ENCODE results near the gene PANK4. TPM values are rescaled to one million over a fixed set of nuclear protein-coding genes. Genes with fewer than 3 reads are reported as not detected.
"Not testable (repeated sequence)": the region's sequence is repeated elsewhere in the genome, so short reads cannot be mapped to it uniquely, and the experiment has no call there.

The PANK4 gene
- total and polyA plus RNA-seq, 4 donors, result 6.2 to 26.8 (median 12.6) TPM

DNA sequence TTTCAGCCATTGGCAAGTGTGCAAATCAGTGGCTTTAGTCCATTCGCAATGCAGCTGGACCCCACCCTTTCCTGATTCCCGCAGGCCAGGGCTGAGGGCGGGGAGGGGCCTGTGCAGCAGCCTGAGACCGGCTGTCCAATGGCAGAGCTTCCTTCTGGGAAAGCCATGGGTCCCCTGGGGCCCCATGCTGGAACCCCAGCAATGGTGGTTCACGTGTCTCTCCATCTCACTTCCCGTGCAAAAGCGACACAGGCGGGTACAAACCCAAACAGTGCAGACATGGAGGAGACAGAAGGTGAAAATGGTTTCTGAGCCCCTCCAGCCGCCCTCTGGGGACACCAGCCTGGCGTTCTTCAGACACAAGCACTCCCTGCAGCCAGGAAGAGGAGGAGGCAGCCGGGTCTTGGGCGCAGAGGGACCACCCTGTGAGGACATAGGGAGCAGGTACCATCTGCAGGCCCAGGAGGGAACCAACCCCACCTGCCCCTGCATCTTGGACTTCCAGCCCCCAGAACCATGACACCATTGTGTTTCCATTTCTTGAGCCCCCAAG is 24.0 kb upstream of the PANK4 start:
- H3K4me1 ChIP-seq (ENCODE audit: control insufficient read depth in 4 of 4, insufficient read depth in 4 of 4, low read length in 3 of 4), result peaks cover 13 to 46% (median 30%) of the 10 kb centered on the region in 4 donors
- not testable (repeated sequence) for H3K36me3 ChIP-seq (ENCODE audit: control insufficient read depth in 4 of 4, insufficient read depth in 3 of 4, low read depth in 1 of 4, low read length in 3 of 4); H3K27ac ChIP-seq (ENCODE audit: low read depth in 1 of 2, low read length in 2 of 2); DNase-seq (ENCODE audit: low spot score); H3K27me3 ChIP-seq (ENCODE audit: control insufficient read depth in 4 of 4, insufficient read depth in 4 of 4, low read length in 3 of 4); H3K9ac ChIP-seq (ENCODE audit: low read depth in 1 of 2, low read length in 2 of 2); H3K9me3 ChIP-seq (ENCODE audit: control insufficient read depth in 4 of 4, low read length in 3 of 4); H3K4me3 ChIP-seq (ENCODE audit: low read depth in 1 of 3, low read length in 3 of 3)
- 78% methylated on average over 11 of the region's 12 CpGs for WGBS

DNA sequence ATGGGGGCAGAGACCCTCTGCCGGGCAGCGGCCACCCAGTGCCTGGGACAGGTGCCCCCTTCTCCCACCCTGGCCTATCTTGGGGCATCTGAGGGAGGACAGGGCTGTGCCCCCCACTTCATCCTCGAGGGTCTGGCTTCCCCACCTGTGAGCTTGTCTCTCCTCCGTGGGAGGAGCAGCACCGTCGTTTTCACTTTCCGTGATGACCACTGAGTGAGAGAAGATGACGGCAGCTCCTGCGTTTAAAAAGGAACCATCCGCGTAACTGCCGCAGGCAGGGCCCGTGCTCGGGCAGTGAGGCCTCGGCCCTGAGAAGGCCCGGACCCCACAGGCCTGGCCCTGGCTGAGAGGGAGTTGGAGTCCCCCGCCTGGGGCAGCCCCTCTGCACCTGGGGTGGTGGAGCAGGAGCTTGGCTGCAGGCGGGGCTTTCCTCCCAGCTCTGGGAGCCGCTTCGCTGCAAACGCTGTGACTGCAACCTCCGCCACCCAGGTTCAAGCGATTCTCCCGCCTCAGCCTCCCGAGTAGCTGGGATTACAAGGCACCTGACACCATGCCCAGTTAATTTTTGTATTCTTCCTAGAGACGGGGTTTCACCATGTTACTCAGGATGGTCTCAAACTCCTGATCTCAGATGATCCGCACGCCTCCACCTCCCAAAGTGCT is 23.1 kb upstream of the PANK4 start:
- H3K36me3 ChIP-seq (ENCODE audit: control insufficient read depth in 4 of 4, insufficient read depth in 3 of 4, low read depth in 1 of 4, low read length in 3 of 4); H3K9me3 ChIP-seq (ENCODE audit: control insufficient read depth in 4 of 4, low read length in 3 of 4); DNase-seq (ENCODE audit: low spot score); H3K4me3 ChIP-seq (ENCODE audit: low read depth in 1 of 3, low read length in 3 of 3); H3K27me3 ChIP-seq (ENCODE audit: control insufficient read depth in 4 of 4, insufficient read depth in 4 of 4, low read length in 3 of 4): not testable (repeated sequence)
- Histone ChIP-seq H3K27ac (ENCODE audit: low read depth in 1 of 2, low read length in 2 of 2) (peak overlapping the region; percentile 96 to 99), H3K4me1 (ENCODE audit: control insufficient read depth in 4 of 4, insufficient read depth in 4 of 4, low read length in 3 of 4) (peaks cover 13 to 40% (median 26%) of the 10 kb centered on the region in 4 donors), H3K9ac (ENCODE audit: low read depth in 1 of 2, low read length in 2 of 2) (peak overlapping the region; percentile 68 to 96)
- 86% methylated on average over 25 of the region's 28 CpGs for WGBS

DNA sequence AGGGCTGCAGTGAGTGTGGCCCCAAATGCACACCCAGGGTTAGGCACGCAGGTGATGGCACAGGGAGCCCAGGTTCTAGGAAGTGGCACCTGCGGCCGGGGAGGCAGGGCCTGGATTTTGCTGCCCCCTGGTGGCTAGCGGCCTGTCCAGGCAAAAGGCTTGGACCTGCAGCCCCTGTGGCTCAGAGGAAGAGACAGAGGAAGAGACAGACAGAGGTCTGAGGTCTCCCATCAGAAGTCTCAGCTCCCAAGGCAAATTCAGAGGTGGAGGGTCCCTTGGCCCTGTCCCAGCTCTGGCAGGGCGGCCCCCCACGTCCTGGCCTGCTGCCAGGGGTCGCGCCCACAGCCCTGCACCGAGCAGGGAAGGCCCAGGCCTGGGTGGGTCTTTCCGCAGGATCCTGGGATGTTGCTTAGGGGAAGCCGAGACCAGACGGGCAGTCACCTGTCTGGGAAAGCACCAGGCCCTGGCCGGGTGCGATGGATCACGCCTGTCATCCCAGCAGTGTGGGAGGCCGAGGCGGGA is 21.7 kb upstream of the PANK4 start:
- Histone ChIP-seq H3K27me3 (ENCODE audit: control insufficient read depth in 4 of 4, insufficient read depth in 4 of 4, low read length in 3 of 4) (no peaks in the 10 kb centered on the region), H3K4me1 (ENCODE audit: control insufficient read depth in 4 of 4, insufficient read depth in 4 of 4, low read length in 3 of 4) (peaks cover 13 to 49% (median 29%) of the 10 kb centered on the region in 4 donors), H3K9me3 (ENCODE audit: control insufficient read depth in 4 of 4, low read length in 3 of 4) (no peaks in the 10 kb centered on the region), H3K27ac (ENCODE audit: low read depth in 1 of 2, low read length in 2 of 2) (peak overlapping the region; percentile 96 to 99), H3K36me3 (ENCODE audit: control insufficient read depth in 4 of 4, insufficient read depth in 3 of 4, low read depth in 1 of 4, low read length in 3 of 4) (no peaks in the 10 kb centered on the region), H3K4me3 (ENCODE audit: low read depth in 1 of 3, low read length in 3 of 3) (peak overlapping the region in 1 of 3 donors; percentile 25), H3K9ac (ENCODE audit: low read depth in 1 of 2, low read length in 2 of 2) (peak overlapping the region; percentile 21 to 96)
- TF ChIP-seq, protein P1, sequence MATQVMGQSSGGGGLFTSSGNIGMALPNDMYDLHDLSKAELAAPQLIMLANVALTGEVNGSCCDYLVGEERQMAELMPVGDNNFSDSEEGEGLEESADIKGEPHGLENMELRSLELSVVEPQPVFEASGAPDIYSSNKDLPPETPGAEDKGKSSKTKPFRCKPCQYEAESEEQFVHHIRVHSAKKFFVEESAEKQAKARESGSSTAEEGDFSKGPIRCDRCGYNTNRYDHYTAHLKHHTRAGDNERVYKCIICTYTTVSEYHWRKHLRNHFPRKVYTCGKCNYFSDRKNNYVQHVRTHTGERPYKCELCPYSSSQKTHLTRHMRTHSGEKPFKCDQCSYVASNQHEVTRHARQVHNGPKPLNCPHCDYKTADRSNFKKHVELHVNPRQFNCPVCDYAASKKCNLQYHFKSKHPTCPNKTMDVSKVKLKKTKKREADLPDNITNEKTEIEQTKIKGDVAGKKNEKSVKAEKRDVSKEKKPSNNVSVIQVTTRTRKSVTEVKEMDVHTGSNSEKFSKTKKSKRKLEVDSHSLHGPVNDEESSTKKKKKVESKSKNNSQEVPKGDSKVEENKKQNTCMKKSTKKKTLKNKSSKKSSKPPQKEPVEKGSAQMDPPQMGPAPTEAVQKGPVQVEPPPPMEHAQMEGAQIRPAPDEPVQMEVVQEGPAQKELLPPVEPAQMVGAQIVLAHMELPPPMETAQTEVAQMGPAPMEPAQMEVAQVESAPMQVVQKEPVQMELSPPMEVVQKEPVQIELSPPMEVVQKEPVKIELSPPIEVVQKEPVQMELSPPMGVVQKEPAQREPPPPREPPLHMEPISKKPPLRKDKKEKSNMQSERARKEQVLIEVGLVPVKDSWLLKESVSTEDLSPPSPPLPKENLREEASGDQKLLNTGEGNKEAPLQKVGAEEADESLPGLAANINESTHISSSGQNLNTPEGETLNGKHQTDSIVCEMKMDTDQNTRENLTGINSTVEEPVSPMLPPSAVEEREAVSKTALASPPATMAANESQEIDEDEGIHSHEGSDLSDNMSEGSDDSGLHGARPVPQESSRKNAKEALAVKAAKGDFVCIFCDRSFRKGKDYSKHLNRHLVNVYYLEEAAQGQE (IDR thresholded peaks at IDR 0.05), result no peak
- no peak for TF ChIP-seq FOXA2 (IDR thresholded peaks at IDR 0.05)
- TF ChIP-seq, protein P2, sequence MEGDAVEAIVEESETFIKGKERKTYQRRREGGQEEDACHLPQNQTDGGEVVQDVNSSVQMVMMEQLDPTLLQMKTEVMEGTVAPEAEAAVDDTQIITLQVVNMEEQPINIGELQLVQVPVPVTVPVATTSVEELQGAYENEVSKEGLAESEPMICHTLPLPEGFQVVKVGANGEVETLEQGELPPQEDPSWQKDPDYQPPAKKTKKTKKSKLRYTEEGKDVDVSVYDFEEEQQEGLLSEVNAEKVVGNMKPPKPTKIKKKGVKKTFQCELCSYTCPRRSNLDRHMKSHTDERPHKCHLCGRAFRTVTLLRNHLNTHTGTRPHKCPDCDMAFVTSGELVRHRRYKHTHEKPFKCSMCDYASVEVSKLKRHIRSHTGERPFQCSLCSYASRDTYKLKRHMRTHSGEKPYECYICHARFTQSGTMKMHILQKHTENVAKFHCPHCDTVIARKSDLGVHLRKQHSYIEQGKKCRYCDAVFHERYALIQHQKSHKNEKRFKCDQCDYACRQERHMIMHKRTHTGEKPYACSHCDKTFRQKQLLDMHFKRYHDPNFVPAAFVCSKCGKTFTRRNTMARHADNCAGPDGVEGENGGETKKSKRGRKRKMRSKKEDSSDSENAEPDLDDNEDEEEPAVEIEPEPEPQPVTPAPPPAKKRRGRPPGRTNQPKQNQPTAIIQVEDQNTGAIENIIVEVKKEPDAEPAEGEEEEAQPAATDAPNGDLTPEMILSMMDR (IDR thresholded peaks at IDR 0.05; ENCODE audit: low read depth, low read length, missing input control), result peak; percentile 96
- TF ChIP-seq, protein P3, sequence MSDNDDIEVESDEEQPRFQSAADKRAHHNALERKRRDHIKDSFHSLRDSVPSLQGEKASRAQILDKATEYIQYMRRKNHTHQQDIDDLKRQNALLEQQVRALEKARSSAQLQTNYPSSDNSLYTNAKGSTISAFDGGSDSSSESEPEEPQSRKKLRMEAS (IDR thresholded peaks at IDR 0.05), result peak; percentile 19
- peak; percentile 92 to 94 for TF ChIP-seq RAD21 (IDR thresholded peaks at IDR 0.05)
- WGBS, result under 1% methylated on average over 17 of the region's 17 CpGs
- DNase-seq (ENCODE audit: low spot score), result peak; percentile 88

Data from liver (tissue), 9 donors.